Measurements from ENCODE around the gene MTFP1.

The MTFP1 gene

DNA sequence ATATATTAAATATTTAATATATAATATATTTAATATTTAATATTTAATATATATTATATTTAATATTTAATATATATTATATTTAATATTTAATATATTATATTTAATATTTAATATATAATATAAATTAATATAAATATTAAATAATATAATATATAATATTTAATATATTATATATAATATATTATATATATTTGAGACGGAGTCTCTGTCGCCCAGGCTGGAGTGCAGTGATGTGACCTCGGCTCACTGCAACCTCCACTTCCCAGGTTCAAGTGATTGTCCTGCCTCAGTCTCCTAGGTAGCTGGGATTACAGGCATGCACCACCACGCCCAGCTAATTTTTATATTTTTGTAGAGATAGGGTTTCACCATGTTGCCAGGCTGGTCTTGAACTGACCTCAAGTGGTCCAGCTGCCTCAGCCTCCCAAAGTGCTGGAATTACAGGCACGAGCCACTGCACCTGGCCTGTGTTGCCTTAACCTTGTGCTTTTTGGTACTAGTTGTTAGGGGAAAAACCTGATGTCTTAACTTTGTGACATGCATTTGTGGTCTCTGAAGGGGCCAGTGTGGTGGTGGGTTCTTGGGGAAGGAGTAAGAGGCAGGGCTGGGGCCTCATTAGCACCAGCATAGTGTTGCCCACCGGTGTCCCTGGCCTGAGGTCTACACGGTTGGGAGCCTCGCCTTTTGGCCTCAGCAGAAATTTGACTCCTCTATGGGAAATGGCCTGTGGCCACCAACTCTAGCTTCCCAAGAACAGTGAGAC, 29.7 kb downstream of the MTFP1 start:
- H3K36me3 ChIP-seq (ENCODE audit: low read length), result no peaks in the 10 kb centered on the region
- no peak overlapping the region for H3K9ac ChIP-seq (ENCODE audit: low read length)
- H2AFZ ChIP-seq (ENCODE audit: low read depth, low read length, severe bottlenecking), result no peak overlapping the region
- no peaks in the 10 kb centered on the region for H3F3A ChIP-seq (ENCODE audit: insufficient read depth)
- H3K27ac ChIP-seq (ENCODE audit: low read depth, low read length), result no peak overlapping the region
- no peaks in the 10 kb centered on the region for H4K20me1 ChIP-seq (ENCODE audit: low read depth, low read length)
- H3K4me3 ChIP-seq (ENCODE audit: insufficient read depth, low read length, poor library complexity, severe bottlenecking), result no peak overlapping the region
- no peak for TF ChIP-seq EZH2phosphoT487 (conservative IDR thresholded peaks at IDR 0.05; ENCODE audit: low read length)
- TF ChIP-seq CTCF (IDR thresholded peaks at IDR 0.05; ENCODE audit: insufficient read depth, low read length, poor library complexity, severe bottlenecking), result no peak
- H3K4me2 ChIP-seq (ENCODE audit: low read depth, low read length, poor library complexity, severe bottlenecking), result no peak overlapping the region
- H3K27me3 ChIP-seq (ENCODE audit: low read length), result no peaks in the 10 kb centered on the region
- H3K9me3 ChIP-seq (ENCODE audit: insufficient read depth, low read length), result no peaks in the 10 kb centered on the region
- H3K9me2 ChIP-seq (replicated peaks; ENCODE audit: insufficient read depth, low read length), result no peaks in the 10 kb centered on the region
- no peaks in the 10 kb centered on the region for H3K79me2 ChIP-seq (ENCODE audit: insufficient read depth, low read length)

DNA sequence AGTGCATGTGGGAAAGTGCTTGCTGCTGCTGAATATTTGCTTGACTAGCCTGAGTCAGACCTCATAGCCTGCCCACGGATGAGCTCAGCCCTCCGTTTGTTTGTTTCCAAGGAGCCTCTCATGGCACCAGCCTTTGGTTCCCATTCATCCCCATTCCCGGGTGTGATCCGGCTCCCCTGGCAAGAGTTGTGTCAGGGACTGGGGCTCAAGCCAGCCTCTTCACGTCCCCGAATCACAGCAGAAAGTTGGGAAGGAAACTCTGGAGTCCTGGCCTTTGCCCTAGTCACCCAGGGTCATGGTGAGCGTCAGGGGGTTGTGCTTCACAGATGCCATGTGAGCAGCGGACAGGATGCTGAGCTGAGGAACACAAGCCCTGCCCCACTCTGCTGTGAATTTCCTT, 32.4 kb downstream of the MTFP1 start:
- H3K9ac ChIP-seq (ENCODE audit: low read length), result no peak overlapping the region
- no peaks in the 10 kb centered on the region for H4K20me1 ChIP-seq (ENCODE audit: low read depth, low read length)
- H2AFZ ChIP-seq (ENCODE audit: low read depth, low read length, severe bottlenecking), result no peak overlapping the region
- H3K27me3 ChIP-seq (ENCODE audit: low read length), result no peaks in the 10 kb centered on the region
- H3K4me2 ChIP-seq (ENCODE audit: low read depth, low read length, poor library complexity, severe bottlenecking), result no peak overlapping the region
- no peaks in the 10 kb centered on the region for H3K36me3 ChIP-seq (ENCODE audit: low read length)
- H3K9me2 ChIP-seq (replicated peaks; ENCODE audit: insufficient read depth, low read length), result no peaks in the 10 kb centered on the region
- TF ChIP-seq EZH2phosphoT487 (conservative IDR thresholded peaks at IDR 0.05; ENCODE audit: low read length) (no peak), CTCF (IDR thresholded peaks at IDR 0.05; ENCODE audit: insufficient read depth, low read length, poor library complexity, severe bottlenecking) (no peak)
- no peaks in the 10 kb centered on the region for H3K9me3 ChIP-seq (ENCODE audit: insufficient read depth, low read length)
- H3F3A ChIP-seq (ENCODE audit: insufficient read depth), result no peaks in the 10 kb centered on the region
- no peaks in the 10 kb centered on the region for H3K79me2 ChIP-seq (ENCODE audit: insufficient read depth, low read length)
- H3K4me3 ChIP-seq (ENCODE audit: insufficient read depth, low read length, poor library complexity, severe bottlenecking), result no peak overlapping the region
- no peak overlapping the region for H3K27ac ChIP-seq (ENCODE audit: low read depth, low read length)

GRCh38 chr22:30459181-30460052, 33.8 kb downstream of the MTFP1 start:
- no peak overlapping the region for H3K4me3 ChIP-seq (ENCODE audit: insufficient read depth, low read length, poor library complexity, severe bottlenecking)
- H2AFZ ChIP-seq (ENCODE audit: low read depth, low read length, severe bottlenecking), result no peak overlapping the region
- H4K20me1 ChIP-seq (ENCODE audit: low read depth, low read length), result no peaks in the 10 kb centered on the region
- H3K27ac ChIP-seq (ENCODE audit: low read depth, low read length), result no peak overlapping the region
- no peak overlapping the region for H3K9ac ChIP-seq (ENCODE audit: low read length)
- H3K9me2 ChIP-seq (replicated peaks; ENCODE audit: insufficient read depth, low read length), result no peaks in the 10 kb centered on the region
- H3F3A ChIP-seq (ENCODE audit: insufficient read depth), result no peaks in the 10 kb centered on the region
- no peak overlapping the region for H3K4me2 ChIP-seq (ENCODE audit: low read depth, low read length, poor library complexity, severe bottlenecking)
- H3K27me3 ChIP-seq (ENCODE audit: low read length), result no peaks in the 10 kb centered on the region
- TF ChIP-seq CTCF (IDR thresholded peaks at IDR 0.05; ENCODE audit: insufficient read depth, low read length, poor library complexity, severe bottlenecking) (no peak), EZH2phosphoT487 (conservative IDR thresholded peaks at IDR 0.05; ENCODE audit: low read length) (no peak)
- H3K79me2 ChIP-seq (ENCODE audit: insufficient read depth, low read length), result no peaks in the 10 kb centered on the region
- H3K9me3 ChIP-seq (ENCODE audit: insufficient read depth, low read length), result no peaks in the 10 kb centered on the region
- no peaks in the 10 kb centered on the region for H3K36me3 ChIP-seq (ENCODE audit: low read length)
